ENCODE data around the gene SYPL1.

- TF ChIP-seq YY1 (IDR thresholded peaks at IDR 0.05; ENCODE audit: low read depth) (no peak), TEAD4 (IDR thresholded peaks at IDR 0.05) (no peak), TAF1 (IDR thresholded peaks at IDR 0.05; ENCODE audit: low read depth) (no peak), CEBPB (IDR thresholded peaks at IDR 0.05) (no peak), ZBTB7A (IDR thresholded peaks at IDR 0.05; ENCODE audit: low read depth) (no peak), RAD21 (IDR thresholded peaks at IDR 0.05; ENCODE audit: low read depth) (no peak), CREB1 (IDR thresholded peaks at IDR 0.05; ENCODE audit: low read depth) (no peak), NFIC (IDR thresholded peaks at IDR 0.05) (no peak), MAX (IDR thresholded peaks at IDR 0.05) (no peak), REST (IDR thresholded peaks at IDR 0.05; ENCODE audit: low read depth) (no peak), TCF12 (IDR thresholded peaks at IDR 0.05; ENCODE audit: low read depth) (no peak), EP300 (IDR thresholded peaks at IDR 0.05; ENCODE audit: borderline replicate concordance) (no peak), FOXM1 (IDR thresholded peaks at IDR 0.05; ENCODE audit: borderline replicate concordance, low read depth) (no peak)
Observed at GRCh38 chr7:106125417-106125816, 13.3 kb upstream of the SYPL1 start.

Measured in Ishikawa (cell line).